IMR-90 (cell line): ENCODE measurements around the gene KLLN. TPM values are rescaled to one million over a fixed set of nuclear protein-coding genes. Genes with fewer than 3 reads are reported as not detected.
"Not testable (repeated sequence)": the region's sequence is repeated elsewhere in the genome, so short reads cannot be mapped to it uniquely, and the experiment has no call there.

Experiments used
- ATAC-seq: fragments of 200-7000 bp; cut with Tn5 transposase; 2 replicates; pipeline ENCODE4 v1.9.1; 2020; ENCODE audit warnings: low read depth, mild to moderate bottlenecking, moderate library complexity
- BruUV-seq: library from RNA; stranded (reverse); fragments of 400-500 nt; replicated peaks from 2 replicates; lab custom pipeline; 2021; lab: Mats Ljungman, UMichigan
- CTCF ChIA-PET: fragments of 300-600 bp; formaldehyde crosslinking; extraction: SDS; loops from one replicate; lab custom pipeline; 2021; ENCODE audit warnings: antibody characterized with exemption; lab: Yijun Ruan, JAX
- POLR2A ChIA-PET: fragments of 300-600 bp; sonication (Branson Sonifier 250); formaldehyde crosslinking; loops from one replicate; lab custom pipeline; 2022; ENCODE audit warnings: antibody characterized with exemption; ENCODE audit not compliant: unreplicated experiment; lab: Charles Lee
- DNase-seq: peaks from one replicate; pipeline ENCODE4 v3.0.0; 2013
- H2AFZ ChIP-seq: replicated peaks from 2 replicates; pipeline ENCODE3; 2013; ENCODE audit warnings: low read length, mild to moderate bottlenecking; ENCODE audit not compliant: poor library complexity
- H2AK5ac ChIP-seq: 2 replicates; pipeline ENCODE4 v1.6.1; 2013; ENCODE audit warnings: low read depth, low read length, inconsistent platforms
- H2AK9ac ChIP-seq: replicated peaks from 2 replicates; pipeline ENCODE3; 2013; ENCODE audit warnings: mild to moderate bottlenecking, low read depth, low read length, moderate library complexity; ENCODE audit not compliant: poor library complexity
- H2BK120ac ChIP-seq: 2 replicates; pipeline ENCODE4 v1.6.1; 2013; ENCODE audit warnings: low read depth, low read length, inconsistent platforms
- H2BK15ac ChIP-seq: 3 replicates; pipeline ENCODE4 v1.6.1; 2013; ENCODE audit warnings: low read depth, low read length, inconsistent platforms
- H2BK20ac ChIP-seq: 2 replicates; pipeline ENCODE4 v1.6.1; 2013; ENCODE audit warnings: low read depth, mild to moderate bottlenecking, inconsistent platforms, low read length, moderate library complexity
- H2BK5ac ChIP-seq: 2 replicates; pipeline ENCODE4 v1.6.1; 2013; ENCODE audit warnings: mild to moderate bottlenecking, low read depth, low read length, inconsistent platforms; ENCODE audit not compliant: poor library complexity, severe bottlenecking
- H3K14ac ChIP-seq: replicated peaks from 2 replicates; pipeline ENCODE4 v1.6.1; 2013; ENCODE audit warnings: low read depth, low read length, inconsistent platforms
- H3K18ac ChIP-seq: 2 replicates; pipeline ENCODE4 v1.6.1; 2013; ENCODE audit warnings: low read depth, low read length, control low read depth
- H3K23ac ChIP-seq: 2 replicates; pipeline ENCODE4 v1.6.1; 2013; ENCODE audit warnings: low read depth, low read length, inconsistent platforms
- H3K27ac ChIP-seq: 2 replicates; pipeline ENCODE4 v1.5.1; 2013; ENCODE audit warnings: mild to moderate bottlenecking, control low read depth, low read length; ENCODE audit not compliant: insufficient read depth
- H3K27me3 ChIP-seq: 2 replicates; pipeline ENCODE4 v1.6.1; 2013; ENCODE audit warnings: low read length; ENCODE audit not compliant: control insufficient read depth, insufficient read depth
- H3K36me3 ChIP-seq: 2 replicates; pipeline ENCODE4 v1.6.1; 2013; ENCODE audit warnings: low read length, mixed read lengths; ENCODE audit not compliant: control insufficient read depth, insufficient read depth
- H3K4ac ChIP-seq: 2 replicates; pipeline ENCODE4 v1.6.1; 2013; ENCODE audit warnings: low read depth, low read length, inconsistent platforms
- H3K4me1 ChIP-seq: 2 replicates; pipeline ENCODE4 v1.6.1; 2013; ENCODE audit warnings: low read length, mixed read lengths; ENCODE audit not compliant: control insufficient read depth, insufficient read depth
- H3K4me2 ChIP-seq: 2 replicates; pipeline ENCODE4 v1.6.1; 2013; ENCODE audit warnings: low read depth, mild to moderate bottlenecking, control low read depth, low read length, moderate library complexity
- H3K4me3 ChIP-seq: 2 replicates; pipeline ENCODE4 v1.5.1; 2013; ENCODE audit warnings: low read depth, mild to moderate bottlenecking, control low read depth, low read length, moderate library complexity; ENCODE audit not compliant: insufficient read depth
- H3K56ac ChIP-seq: 2 replicates; pipeline ENCODE4 v1.6.1; 2013; ENCODE audit warnings: low read length, inconsistent platforms; ENCODE audit not compliant: insufficient read depth; ENCODE audit errors: extremely low read depth
- H3K79me1 ChIP-seq, 2 experiments: 2 replicates each; pipeline ENCODE4 v1.6.1; 2013; ENCODE audit warnings: low read length in 2 of 2, inconsistent platforms in 1 of 2, low read depth in 1 of 2
- H3K9ac ChIP-seq: 2 replicates; pipeline ENCODE4 v1.6.1; 2013; ENCODE audit warnings: low read depth, low read length, control low read depth
- H3K9me1 ChIP-seq: 2 replicates; pipeline ENCODE4 v1.6.1; 2013; ENCODE audit warnings: low read length, inconsistent platforms; ENCODE audit not compliant: insufficient read depth
- H3K9me3 ChIP-seq: 2 replicates; pipeline ENCODE4 v1.6.1; 2013; ENCODE audit warnings: low read length; ENCODE audit not compliant: control insufficient read depth, insufficient read depth
- H4K20me1 ChIP-seq: 2 replicates; pipeline ENCODE4 v1.6.1; 2013; ENCODE audit warnings: low read length, inconsistent platforms; ENCODE audit not compliant: insufficient read depth
- H4K5ac ChIP-seq: 2 replicates; pipeline ENCODE4 v1.6.1; 2013; ENCODE audit warnings: mild to moderate bottlenecking, low read depth, low read length, control low read depth
- H4K8ac ChIP-seq, 2 experiments: 2 replicates each; pipeline ENCODE4 v1.6.1; 2013; ENCODE audit warnings: low read depth in 2 of 2, low read length in 2 of 2, control low read depth in 1 of 2, inconsistent platforms in 1 of 2
- H4K91ac ChIP-seq: 2 replicates; pipeline ENCODE4 v1.6.1; 2013; ENCODE audit warnings: low read depth, low read length, inconsistent platforms; ENCODE audit not compliant: insufficient read depth
- WGBS, 2 experiments: methylation state at CpG; one replicate each; pipeline versions ENCODE4 v1.1.5 to v1.1.7; 2013; ENCODE audit warnings: missing lambda C conversion rate in 2 of 2; ENCODE audit not compliant: insufficient read length in 1 of 2; ENCODE audit errors: extremely low coverage in 2 of 2; 5-methylcytosine and 5-hydroxymethylcytosine counted together
- dilution Hi-C: fragments of 300-500 bp; cut with HindIII; formaldehyde crosslinking; loops from one replicate; pipeline ENCODE4 v1.14.3; 2018; ENCODE audit warnings: low sequenced_read_pairs; ENCODE audit not compliant: unreplicated experiment
- in situ Hi-C: fragments of 300-500 bp; cut with MboI; formaldehyde crosslinking; loops from 3 replicates; pipeline ENCODE4 v1.14.3; 2019; ENCODE audit warnings: low sequenced_read_pairs, inconsistent platforms, mixed read lengths
- intact Hi-C: fragments of 100-400 bp; cut with micrococcal nuclease; formaldehyde crosslinking; loops from 2 replicates; pipeline ENCODE4 v1.10.0; 2022
- polyA plus RNA-seq, 3 experiments: library from polyadenylated mRNA; depleted of rRNA; stranded (reverse); fragments of >200 nt; gene quantifications; 2 replicates each; pipeline ENCODE4 v1.2.3, GENCODE V29; 2012; ENCODE audit warnings: low replicate concordance in 1 of 3
- total RNA-seq: library from RNA; depleted of rRNA; stranded (reverse); fragments of >200 nt; gene quantifications from 2 replicates; pipeline ENCODE4 v1.2.3, GENCODE V29; 2012

The KLLN gene
- total and polyA plus RNA-seq, 2 of the 4 experiments (the other 2 are of a cell fraction) = 0.36 TPM

DNA sequence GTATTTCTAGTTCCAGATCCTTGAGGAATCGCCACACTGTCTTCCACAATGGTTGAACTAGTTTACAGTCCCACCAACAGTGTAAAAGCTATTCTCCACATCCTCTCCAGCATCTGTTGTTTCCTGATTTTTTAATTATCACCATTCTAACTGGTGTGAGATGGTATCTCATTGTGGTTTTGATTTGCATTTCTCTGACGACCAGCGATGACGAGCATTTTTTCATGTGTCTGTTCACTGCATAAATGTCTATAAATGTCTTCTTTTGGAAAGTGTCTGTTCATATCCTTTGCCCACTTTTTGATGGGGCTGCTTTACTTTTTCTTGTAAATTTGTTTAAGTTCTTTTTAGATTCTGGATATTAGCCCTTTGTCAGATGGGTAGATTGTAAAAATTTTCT lies 7.7 kb downstream of the KLLN start:
- H3K27me3 ChIP-seq, H2BK5ac ChIP-seq, H3K36me3 ChIP-seq, CTCF ChIA-PET, H4K91ac ChIP-seq, H3K27ac ChIP-seq, H3K18ac ChIP-seq, H2AK5ac ChIP-seq, H4K8ac ChIP-seq, H3K14ac ChIP-seq, H3K4ac ChIP-seq, H2BK15ac ChIP-seq, H3K56ac ChIP-seq, BruUV-seq, H3K9me3 ChIP-seq, H3K9me1 ChIP-seq, intact Hi-C loops, dilution Hi-C loops, H2BK20ac ChIP-seq, ATAC-seq, POLR2A ChIA-PET, H2BK120ac ChIP-seq, H3K9ac ChIP-seq, H3K23ac ChIP-seq, DNase-seq, H2AFZ ChIP-seq, H3K79me1 ChIP-seq, H4K20me1 ChIP-seq, H3K4me2 ChIP-seq, H3K4me3 ChIP-seq, H2AK9ac ChIP-seq, H4K5ac ChIP-seq, H3K4me1 ChIP-seq: not testable (repeated sequence)
- in situ Hi-C loops = loop anchor here (5.0 kb wide), 1 partner anchor 697 kb away; no protein-coding TSS in a partner anchor
- WGBS, 2 experiments = no CpG with 5 or more reads among the region's 4 CpGs

DNA sequence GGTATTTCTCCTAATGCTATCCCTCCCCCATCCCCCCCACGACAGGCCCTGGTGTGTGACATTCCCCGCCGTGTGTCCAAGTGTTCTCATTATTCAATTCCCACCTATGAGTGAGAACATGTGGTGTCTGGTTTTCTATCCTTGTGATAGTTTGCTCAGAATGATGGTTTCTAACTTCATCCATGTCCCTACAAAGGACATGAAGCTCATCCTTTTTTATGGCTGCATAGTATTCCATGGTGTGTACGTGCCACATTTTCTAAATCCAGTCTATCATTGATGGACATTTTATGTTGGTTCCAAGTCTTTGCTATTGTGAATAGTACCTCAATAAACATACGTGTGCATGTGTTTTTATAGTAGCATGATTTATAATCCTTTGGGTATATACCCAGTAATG lies 8.1 kb downstream of the KLLN start:
- H2AK5ac ChIP-seq, ATAC-seq, H3K27ac ChIP-seq, H4K5ac ChIP-seq, H3K9me1 ChIP-seq, H3K9ac ChIP-seq, H3K27me3 ChIP-seq, H2AK9ac ChIP-seq, DNase-seq, H3K14ac ChIP-seq, H2BK20ac ChIP-seq, H2BK5ac ChIP-seq, H3K23ac ChIP-seq, dilution Hi-C loops, H2BK120ac ChIP-seq, H4K91ac ChIP-seq, H3K18ac ChIP-seq, H2BK15ac ChIP-seq, intact Hi-C loops, H3K4me2 ChIP-seq, H4K8ac ChIP-seq, H3K4ac ChIP-seq, H4K20me1 ChIP-seq, H3K56ac ChIP-seq, CTCF ChIA-PET, H3K9me3 ChIP-seq, H2AFZ ChIP-seq, H3K4me1 ChIP-seq, H3K36me3 ChIP-seq, BruUV-seq, H3K79me1 ChIP-seq, H3K4me3 ChIP-seq, POLR2A ChIA-PET: not testable (repeated sequence)
- WGBS, 2 experiments = no CpG with 5 or more reads among the region's 5 CpGs
- in situ Hi-C loops = loop anchor here (5.0 kb wide), 1 partner anchor 697 kb away; no protein-coding TSS in a partner anchor
